ENCODE measurements around the gene HLA-DMA.
A peak's percentile ranks its signal among the peaks of the same experiment; 100 is the strongest.

HLA-DMA gene

DNA sequence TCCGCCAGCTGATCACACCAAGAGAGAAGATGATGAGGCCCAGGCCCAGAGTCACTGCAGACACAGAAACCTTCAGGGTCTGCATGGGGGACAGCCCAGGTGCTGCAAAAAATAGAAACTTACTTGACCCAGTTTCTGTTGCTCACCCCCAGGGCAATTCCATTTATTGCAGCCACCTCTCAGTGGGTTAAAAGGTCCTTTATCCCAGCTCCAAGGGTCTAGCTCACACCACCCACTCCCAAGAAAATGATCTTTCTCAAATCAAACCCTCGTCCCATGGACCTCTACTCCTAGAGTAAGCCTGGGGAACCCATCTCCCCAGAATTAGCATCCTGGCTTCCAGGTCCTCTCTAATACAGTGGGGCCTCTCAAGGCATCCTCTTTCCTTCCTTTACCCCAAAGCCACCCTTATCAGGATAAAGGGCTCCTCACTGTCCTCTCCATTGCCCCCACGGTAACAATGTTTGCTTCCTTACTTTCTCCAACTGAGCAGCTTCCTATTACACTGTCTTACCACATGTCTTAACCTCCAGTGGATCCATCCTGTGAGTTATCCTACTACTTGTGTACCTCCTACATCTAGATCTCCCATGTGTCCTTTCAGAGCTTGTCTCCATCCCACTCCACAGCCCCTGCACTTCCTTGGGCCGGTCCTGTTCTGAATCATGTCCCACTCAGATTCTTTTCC, 17.2 kb downstream of the HLA-DMA start:
- Histone ChIP-seq H2AFZ (ENCODE audit: low read depth) (no peak overlapping the region), H3K4me1 (ENCODE audit: low read depth, poor library complexity, severe bottlenecking) (peaks cover 11% of the 10 kb centered on the region), H3K4me2 (no peak overlapping the region), H3K79me2 (ENCODE audit: insufficient read depth, low read depth) (no peaks in the 10 kb centered on the region), H3K4me3 (IDR thresholded peaks at IDR 0.05; ENCODE audit: insufficient read depth, low read depth, low read length) (no peak overlapping the region), H3K36me3 (ENCODE audit: insufficient read depth) (no peaks in the 10 kb centered on the region), H3K9ac (no peak overlapping the region), H4K20me1 (ENCODE audit: insufficient read depth) (no peaks in the 10 kb centered on the region), H3K27ac (no peak overlapping the region), H3K27me3 (ENCODE audit: insufficient read depth, low read depth) (no peaks in the 10 kb centered on the region)
- TF ChIP-seq, protein P1, sequence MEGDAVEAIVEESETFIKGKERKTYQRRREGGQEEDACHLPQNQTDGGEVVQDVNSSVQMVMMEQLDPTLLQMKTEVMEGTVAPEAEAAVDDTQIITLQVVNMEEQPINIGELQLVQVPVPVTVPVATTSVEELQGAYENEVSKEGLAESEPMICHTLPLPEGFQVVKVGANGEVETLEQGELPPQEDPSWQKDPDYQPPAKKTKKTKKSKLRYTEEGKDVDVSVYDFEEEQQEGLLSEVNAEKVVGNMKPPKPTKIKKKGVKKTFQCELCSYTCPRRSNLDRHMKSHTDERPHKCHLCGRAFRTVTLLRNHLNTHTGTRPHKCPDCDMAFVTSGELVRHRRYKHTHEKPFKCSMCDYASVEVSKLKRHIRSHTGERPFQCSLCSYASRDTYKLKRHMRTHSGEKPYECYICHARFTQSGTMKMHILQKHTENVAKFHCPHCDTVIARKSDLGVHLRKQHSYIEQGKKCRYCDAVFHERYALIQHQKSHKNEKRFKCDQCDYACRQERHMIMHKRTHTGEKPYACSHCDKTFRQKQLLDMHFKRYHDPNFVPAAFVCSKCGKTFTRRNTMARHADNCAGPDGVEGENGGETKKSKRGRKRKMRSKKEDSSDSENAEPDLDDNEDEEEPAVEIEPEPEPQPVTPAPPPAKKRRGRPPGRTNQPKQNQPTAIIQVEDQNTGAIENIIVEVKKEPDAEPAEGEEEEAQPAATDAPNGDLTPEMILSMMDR (conservative IDR thresholded peaks at IDR 0.05; ENCODE audit: low read depth, low read length) = no peak

DNA sequence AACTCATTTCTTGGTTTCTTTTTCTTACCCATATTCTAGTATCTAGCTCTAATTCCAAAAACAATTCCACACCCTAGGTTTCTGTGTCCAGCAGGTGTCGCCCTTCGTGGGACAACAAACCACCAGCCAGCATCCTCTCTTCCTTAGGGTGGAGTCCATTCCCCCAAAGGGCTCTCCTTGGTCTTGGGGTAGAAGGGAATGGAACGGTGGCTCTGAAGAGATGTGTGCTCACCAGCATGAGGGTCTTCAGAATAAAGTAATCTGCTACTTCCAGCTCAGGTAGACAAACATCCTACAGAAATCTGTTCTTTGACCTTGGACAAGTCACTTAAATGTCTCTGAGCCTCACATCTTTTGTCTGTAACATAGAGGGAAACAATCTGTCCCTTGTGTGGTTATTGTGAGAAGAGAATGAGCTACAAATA, 19.2 kb downstream of the HLA-DMA start:
- TF ChIP-seq, protein P1 (conservative IDR thresholded peaks at IDR 0.05; ENCODE audit: low read depth, low read length) = peak; percentile 90
- no peak overlapping the region for H3K27ac ChIP-seq
- H3K4me2 ChIP-seq = no peak overlapping the region
- peaks cover 3% of the 10 kb centered on the region for H3K4me1 ChIP-seq (ENCODE audit: low read depth, poor library complexity, severe bottlenecking)
- H2AFZ ChIP-seq (ENCODE audit: low read depth) = no peak overlapping the region
- no peak overlapping the region for H3K4me3 ChIP-seq (IDR thresholded peaks at IDR 0.05; ENCODE audit: insufficient read depth, low read depth, low read length)
- H3K27me3 ChIP-seq (ENCODE audit: insufficient read depth, low read depth) = no peaks in the 10 kb centered on the region
- no peaks in the 10 kb centered on the region for H3K79me2 ChIP-seq (ENCODE audit: insufficient read depth, low read depth)
- H3K36me3 ChIP-seq (ENCODE audit: insufficient read depth) = no peaks in the 10 kb centered on the region
- H4K20me1 ChIP-seq (ENCODE audit: insufficient read depth) = no peaks in the 10 kb centered on the region
- no peak overlapping the region for H3K9ac ChIP-seq

DNA sequence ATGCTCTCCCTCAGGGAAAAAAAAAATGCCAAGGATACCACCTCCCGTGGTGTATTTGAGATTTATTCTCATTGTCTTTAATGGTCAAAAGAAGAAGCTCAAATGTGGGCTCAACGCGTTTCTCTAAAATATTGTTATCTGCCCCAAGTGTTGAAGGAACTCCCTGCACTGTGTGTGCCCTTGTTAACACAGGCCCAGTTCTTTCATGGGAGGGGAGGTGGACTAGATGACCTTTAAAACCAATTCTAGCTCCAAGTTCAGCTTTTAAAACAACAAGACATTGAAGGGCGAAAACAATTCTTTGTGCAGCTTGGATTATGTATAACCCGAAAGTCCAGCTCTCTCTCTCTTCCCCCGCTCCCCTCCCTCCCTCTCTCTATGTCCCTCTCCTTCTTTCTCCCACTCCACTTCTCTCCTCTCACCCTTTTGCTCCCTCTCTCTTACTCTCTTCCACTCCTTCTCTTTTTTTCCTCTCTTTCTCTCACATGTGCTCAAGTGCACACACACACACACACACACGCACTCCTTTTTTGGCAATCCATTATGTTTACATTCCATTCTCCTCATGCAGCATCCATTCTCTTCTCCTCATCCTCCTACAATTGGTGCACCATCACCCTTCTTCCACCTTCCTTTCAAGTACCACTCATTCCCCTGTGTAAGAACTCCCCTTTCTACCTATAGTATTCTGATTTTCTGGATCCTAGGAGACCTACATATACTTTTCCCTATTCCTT, 20.6 kb downstream of the HLA-DMA start:
- H3K36me3 ChIP-seq (ENCODE audit: insufficient read depth) = no peaks in the 10 kb centered on the region
- no peaks in the 10 kb centered on the region for H4K20me1 ChIP-seq (ENCODE audit: insufficient read depth)
- TF ChIP-seq, protein P1 (conservative IDR thresholded peaks at IDR 0.05; ENCODE audit: low read depth, low read length) = no peak
- no peak overlapping the region for H3K4me2 ChIP-seq
- H3K79me2 ChIP-seq (ENCODE audit: insufficient read depth, low read depth) = no peaks in the 10 kb centered on the region
- no peak overlapping the region for H3K27ac ChIP-seq
- no peak overlapping the region for H3K4me3 ChIP-seq (IDR thresholded peaks at IDR 0.05; ENCODE audit: insufficient read depth, low read depth, low read length)
- H3K4me1 ChIP-seq (ENCODE audit: low read depth, poor library complexity, severe bottlenecking) = peaks cover 3% of the 10 kb centered on the region
- H3K27me3 ChIP-seq (ENCODE audit: insufficient read depth, low read depth) = no peaks in the 10 kb centered on the region
- no peak overlapping the region for H2AFZ ChIP-seq (ENCODE audit: low read depth)
- no peak overlapping the region for H3K9ac ChIP-seq

DNA sequence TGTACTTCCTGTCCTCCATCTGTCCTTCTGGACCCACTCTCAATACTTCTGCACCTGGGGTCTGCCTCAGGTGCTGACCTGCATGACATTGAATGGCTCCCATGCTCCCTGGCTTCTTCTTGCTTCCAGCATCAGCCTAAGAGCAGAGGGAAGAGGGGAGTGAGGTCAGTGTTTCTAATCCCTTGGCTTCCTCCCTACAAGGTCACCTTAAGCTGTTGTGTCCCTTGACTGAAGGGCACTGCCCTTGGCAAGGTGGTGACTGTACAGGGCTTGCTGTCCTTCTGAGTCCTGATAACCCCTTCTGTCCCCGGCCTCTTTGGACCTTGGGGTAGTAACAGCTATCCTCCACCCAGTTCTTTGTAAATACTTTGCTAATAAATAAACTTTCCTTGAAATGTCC, 21.7 kb downstream of the HLA-DMA start:
- no peak overlapping the region for H3K4me2 ChIP-seq
- no peaks in the 10 kb centered on the region for H3K36me3 ChIP-seq (ENCODE audit: insufficient read depth)
- no peaks in the 10 kb centered on the region for H3K79me2 ChIP-seq (ENCODE audit: insufficient read depth, low read depth)
- no peaks in the 10 kb centered on the region for H3K27me3 ChIP-seq (ENCODE audit: insufficient read depth, low read depth)
- no peak overlapping the region for H2AFZ ChIP-seq (ENCODE audit: low read depth)
- H3K4me3 ChIP-seq (IDR thresholded peaks at IDR 0.05; ENCODE audit: insufficient read depth, low read depth, low read length) = no peak overlapping the region
- no peak overlapping the region for H3K9ac ChIP-seq
- H4K20me1 ChIP-seq (ENCODE audit: insufficient read depth) = no peaks in the 10 kb centered on the region
- no peak overlapping the region for H3K27ac ChIP-seq
- TF ChIP-seq, protein P1 (conservative IDR thresholded peaks at IDR 0.05; ENCODE audit: low read depth, low read length) = no peak
- H3K4me1 ChIP-seq (ENCODE audit: low read depth, poor library complexity, severe bottlenecking) = peaks cover 3% of the 10 kb centered on the region
